HEK293 (cell line): ENCODE measurements around the gene KIAA0513.

Source experiments
- CTCF ChIA-PET: fragments of 350-600 bp; formaldehyde crosslinking; extraction: SDS; loops from one replicate; lab custom pipeline; 2021; ENCODE audit warnings: antibody characterized with exemption; lab: Yijun Ruan, JAX
- POLR2A ChIA-PET: fragments of 300-600 bp; formaldehyde crosslinking; extraction: SDS; loops from one replicate; lab custom pipeline; 2020; ENCODE audit warnings: antibody characterized with exemption, inconsistent platforms; lab: Yijun Ruan, JAX
- H3K27ac ChIP-seq: fragments of 200-500 bp; sonication (Bioruptor generic); 2 replicates; pipeline ENCODE4 v1.5.1; 2014; ENCODE audit warnings: low read depth, low read length, control low read depth, inconsistent platforms; ENCODE audit errors: extremely low read depth
- H3K36me3 ChIP-seq, 2 experiments: fragments of 200-500 bp in 1 of 2; sonication (Bioruptor generic) in 1 of 2; 1 replicate in 1 of 2; 2 replicates in 1 of 2; pipeline ENCODE4 v1.5.1; 2014 to 2017; ENCODE audit warnings: inconsistent platforms in 2 of 2, low read length in 2 of 2; ENCODE audit not compliant: control insufficient read depth in 2 of 2, insufficient read depth in 1 of 2
- H3K4me1 ChIP-seq: fragments of 200-500 bp; sonication (Bioruptor generic); 2 replicates; pipeline ENCODE4 v1.5.1; 2014; ENCODE audit warnings: mild to moderate bottlenecking, low read length, inconsistent platforms; ENCODE audit not compliant: control insufficient read depth, insufficient read depth
- H3K4me3 ChIP-seq: 2 replicates; pipeline ENCODE4 v1.5.1; 2011; ENCODE audit warnings: low read depth, mild to moderate bottlenecking, control low read depth, low read length, moderate library complexity
- H3K9me3 ChIP-seq: fragments of 200-500 bp; sonication (Bioruptor generic); 2 replicates; pipeline ENCODE4 v1.5.1; 2014; ENCODE audit warnings: low read depth, low read length, inconsistent platforms; ENCODE audit not compliant: control insufficient read depth, insufficient read depth
- KLF16 ChIP-seq: fragments of 450-650 bp; formaldehyde crosslinking; IDR thresholded peaks from 2 replicates; pipeline ENCODE4 v1.5.1; 2017; ENCODE audit warnings: missing biosample characterization, missing genetic modification characterization
- OSR2 ChIP-seq: fragments of 450-650 bp; formaldehyde crosslinking; IDR thresholded peaks from 2 replicates; pipeline ENCODE4 v1.5.1; 2016; ENCODE audit warnings: missing biosample characterization, missing genetic modification characterization
- ZBTB10 ChIP-seq: fragments of 450-650 bp; formaldehyde crosslinking; IDR thresholded peaks from 2 replicates; pipeline ENCODE4 v1.5.1; 2016; ENCODE audit warnings: missing biosample characterization, missing genetic modification characterization
- ZBTB21 ChIP-seq: fragments of 450-650 bp; formaldehyde crosslinking; IDR thresholded peaks from 2 replicates; pipeline ENCODE4 v1.5.1; 2017; ENCODE audit warnings: missing biosample characterization, missing genetic modification characterization
- ZEB2 ChIP-seq: fragments of 450-650 bp; formaldehyde crosslinking; IDR thresholded peaks from 2 replicates; pipeline ENCODE4 v1.5.1; 2016; ENCODE audit warnings: missing biosample characterization, missing genetic modification characterization
- ZNF202 ChIP-seq: fragments of 450-650 bp; formaldehyde crosslinking; IDR thresholded peaks from 2 replicates; pipeline ENCODE4 v1.5.1; 2016; ENCODE audit warnings: missing biosample characterization, missing genetic modification characterization, borderline replicate concordance
- ZNF211 ChIP-seq: fragments of 450-650 bp; formaldehyde crosslinking; IDR thresholded peaks from 2 replicates; pipeline ENCODE4 v1.5.1; 2016; ENCODE audit warnings: low read depth, missing biosample characterization, missing genetic modification characterization
- ZNF518A ChIP-seq: fragments of 450-650 bp; formaldehyde crosslinking; conservative IDR thresholded peaks from 2 replicates; pipeline ENCODE4 v1.5.1; 2016; ENCODE audit warnings: low read depth, missing biosample characterization, missing genetic modification characterization
- ZNF548 ChIP-seq: fragments of 450-650 bp; formaldehyde crosslinking; IDR thresholded peaks from 2 replicates; pipeline ENCODE4 v1.5.1; 2016; ENCODE audit warnings: missing biosample characterization, missing genetic modification characterization
- ZNF561 ChIP-seq: fragments of 450-650 bp; IDR thresholded peaks from 2 replicates; pipeline ENCODE4 v1.5.1; 2018; ENCODE audit warnings: missing biosample characterization, missing genetic modification characterization, borderline replicate concordance
- ZNF571 ChIP-seq: fragments of 450-650 bp; formaldehyde crosslinking; IDR thresholded peaks from 2 replicates; pipeline ENCODE4 v1.5.0; 2017; ENCODE audit warnings: missing biosample characterization, missing genetic modification characterization
- ZNF596 ChIP-seq: fragments of 450-650 bp; IDR thresholded peaks from 2 replicates; pipeline ENCODE4 v1.5.0; 2018; ENCODE audit warnings: missing biosample characterization, mild to moderate bottlenecking, missing genetic modification characterization, moderate library complexity
- ZNF600 ChIP-seq: fragments of 450-650 bp; formaldehyde crosslinking; IDR thresholded peaks from 2 replicates; pipeline ENCODE4 v1.5.1; 2016; ENCODE audit warnings: missing biosample characterization, missing genetic modification characterization
- ZNF624 ChIP-seq: fragments of 450-650 bp; formaldehyde crosslinking; IDR thresholded peaks from 2 replicates; pipeline ENCODE4 v1.5.1; 2017; ENCODE audit warnings: missing biosample characterization, missing genetic modification characterization
- ZNF645 ChIP-seq: fragments of 450-650 bp; formaldehyde crosslinking; IDR thresholded peaks from 2 replicates; pipeline ENCODE4; 2016; ENCODE audit warnings: missing biosample characterization, missing genetic modification characterization
- ZNF747 ChIP-seq: fragments of 450-650 bp; formaldehyde crosslinking; IDR thresholded peaks from 2 replicates; pipeline ENCODE4 v1.5.1; 2016; ENCODE audit warnings: missing biosample characterization, missing genetic modification characterization
- ZNF837 ChIP-seq: fragments of 450-650 bp; formaldehyde crosslinking; IDR thresholded peaks from 2 replicates; pipeline ENCODE4 v1.5.1; 2016; ENCODE audit warnings: missing biosample characterization, missing genetic modification characterization
- ZNF843 ChIP-seq: fragments of 450-650 bp; formaldehyde crosslinking; IDR thresholded peaks from 2 replicates; pipeline ENCODE4 v1.5.1; 2016; ENCODE audit warnings: missing biosample characterization, missing genetic modification characterization

The KIAA0513 gene

GRCh38 chr16:85072947-85073346 is 45.4 kb downstream of the KIAA0513 start:
- H3K27ac ChIP-seq: no peak overlapping the region
- H3K36me3 ChIP-seq: peaks cover 0 to 29% of the 10 kb centered on the region in 2 experiments; a peak in 1 of 3 replicates
- TF ChIP-seq ZEB2 (tag by site-specific recombination): no peak
- TF ChIP-seq ZNF645 (tag by site-specific recombination): no peak
- no peak for TF ChIP-seq ZNF571 (tag by site-specific recombination)
- TF ChIP-seq ZNF837: no peak
- TF ChIP-seq ZNF624: no peak
- no peak for TF ChIP-seq ZNF548 (tag by site-specific recombination)
- no peak for TF ChIP-seq ZNF561 (tag by site-specific recombination)
- no peak for TF ChIP-seq ZNF600 (tag by site-specific recombination)
- no peak for TF ChIP-seq ZNF211 (tag by site-specific recombination)
- TF ChIP-seq ZNF518A (tag by site-specific recombination): no peak
- no peak for TF ChIP-seq ZNF747
- no peak for TF ChIP-seq ZBTB10 (tag by site-specific recombination)
- TF ChIP-seq OSR2: no peak
- no peak for TF ChIP-seq ZNF596 (tag by site-specific recombination)
- no peak for TF ChIP-seq ZNF202 (tag by site-specific recombination)
- no peak for TF ChIP-seq KLF16 (tag by site-specific recombination)
- no peak for TF ChIP-seq ZBTB21 (tag by site-specific recombination)
- TF ChIP-seq ZNF843: no peak
- ChIA-PET CTCF (no interaction called here), POLR2A (no interaction called here)
- H3K4me1 ChIP-seq: no peaks in the 10 kb centered on the region
- no peaks in the 10 kb centered on the region for H3K9me3 ChIP-seq
- H3K4me3 ChIP-seq: no peak overlapping the region
